B cell (primary cell): ENCODE measurements around the gene CCL19. TPM values are rescaled to one million over a fixed set of nuclear protein-coding genes. Genes with fewer than 3 reads are reported as not detected.
A peak's percentile ranks its signal among the peaks of the same experiment; 100 is the strongest.

Experiments used
- ATAC-seq: fragments of 200-7000 bp; cut with Tn5 transposase; one replicate; pipeline ENCODE4 v1.10.0; 2021; ENCODE audit warnings: low read depth, mild to moderate bottlenecking, moderate number of reproducible peaks, moderate library complexity
- CTCF ChIA-PET: fragments of 350-600 bp; sonication (Branson Sonifier 250); formaldehyde crosslinking; loops from one replicate; lab custom pipeline; 2021; ENCODE audit warnings: antibody characterized with exemption, inconsistent platforms; lab: Charles Lee
- POLR2A ChIA-PET: fragments of 350-600 bp; sonication (Branson Sonifier 250); formaldehyde crosslinking; loops from one replicate; lab custom pipeline; 2021; ENCODE audit warnings: antibody characterized with exemption; lab: Charles Lee
- DNase-seq: peaks from one replicate; pipeline ENCODE4 v3.0.0; 2013
- H2AFZ ChIP-seq: 2 replicates; pipeline ENCODE4 v1.6.1; 2012; ENCODE audit warnings: mild to moderate bottlenecking, low read depth, low read length; ENCODE audit not compliant: insufficient read depth, poor library complexity, severe bottlenecking
- H3K27ac ChIP-seq, 2 donors: 1 replicate in 1 of 2; 2 replicates in 1 of 2; pipeline ENCODE4 v1.5.1; 2012 to 2013; ENCODE audit warnings: low read length in 2 of 2, mild to moderate bottlenecking in 2 of 2, moderate library complexity in 1 of 2
- H3K27me3 ChIP-seq, 4 experiments: fragments of 200-600 bp in 1 of 4; sonication (generic) in 1 of 4; replicated peaks in 1 of 4; 1 replicate in 2 of 4; 2 replicates in 2 of 4; pipeline versions ENCODE4 v1.6.1 to v1.7.0; 2013 to 2016; ENCODE audit warnings: low read length in 3 of 4, mild to moderate bottlenecking in 2 of 4, mixed read lengths in 1 of 4, moderate library complexity in 1 of 4; ENCODE audit not compliant: insufficient read depth in 4 of 4, control insufficient read depth in 3 of 4; ENCODE audit errors: control extremely low read depth in 1 of 4
- H3K36me3 ChIP-seq, 2 experiments: replicated peaks in 1 of 2; 1 replicate in 1 of 2; 2 replicates in 1 of 2; pipeline versions ENCODE4 v1.6.1 to v1.7.1; 2013; ENCODE audit warnings: low read length in 1 of 2; ENCODE audit not compliant: insufficient read depth in 2 of 2, control insufficient read depth in 1 of 2; ENCODE audit errors: control extremely low read depth in 1 of 2, extremely low read depth in 1 of 2
- H3K4me1 ChIP-seq, 2 donors: fragments of 200-600 bp in 1 of 2; sonication (generic) in 1 of 2; 1 replicate in 1 of 2; 2 replicates in 1 of 2; pipeline versions ENCODE4 v1.5.1 to v1.6.1; 2013 to 2017; ENCODE audit warnings: low read length in 2 of 2; ENCODE audit not compliant: control insufficient read depth in 2 of 2, insufficient read depth in 2 of 2
- H3K4me2 ChIP-seq: replicated peaks from 2 replicates; pipeline ENCODE3; 2012; ENCODE audit warnings: mild to moderate bottlenecking, low read depth, low read length; ENCODE audit not compliant: poor library complexity, severe bottlenecking
- H3K4me3 ChIP-seq, 5 experiments: fragments of 200-600 bp in 1 of 5; sonication (generic) in 1 of 5; 1 replicate in 3 of 5; 2 replicates in 2 of 5; pipeline versions ENCODE4 v1.5.1 to v1.7.0; 2011 to 2016; ENCODE audit warnings: low read length in 4 of 5, mild to moderate bottlenecking in 4 of 5, low read depth in 2 of 5, control low read depth in 1 of 5, moderate library complexity in 1 of 5; ENCODE audit not compliant: insufficient read depth in 1 of 5; ENCODE audit errors: control extremely low read depth in 1 of 5, extremely low read depth in 1 of 5
- H3K79me2 ChIP-seq: fragments of 200-600 bp; sonication (generic); one replicate; pipeline ENCODE4 v1.6.0; 2016; ENCODE audit warnings: low read length; ENCODE audit not compliant: control insufficient read depth, insufficient read depth
- H3K9ac ChIP-seq: fragments of 200-600 bp; sonication (generic); 2 replicates; pipeline ENCODE4 v1.6.1; 2017; ENCODE audit warnings: mild to moderate bottlenecking, low read length, moderate library complexity
- H3K9me3 ChIP-seq, 3 donors: one replicate each; pipeline versions ENCODE4 v1.6.1 to v1.7.1; 2013; ENCODE audit warnings: low read length in 2 of 3; ENCODE audit not compliant: control insufficient read depth in 2 of 3, insufficient read depth in 1 of 3; ENCODE audit errors: control extremely low read depth in 1 of 3
- H4K20me1 ChIP-seq: 2 replicates; pipeline ENCODE4 v1.6.0; 2012; ENCODE audit warnings: mild to moderate bottlenecking, low read length; ENCODE audit not compliant: insufficient read depth, control insufficient read depth, poor library complexity, severe bottlenecking
- H3K27ac Mint-ChIP-seq: one replicate; pipeline ENCODE4 v1.8.0; 2021; ENCODE audit warnings: mixed read lengths
- H3K27me3 Mint-ChIP-seq: one replicate; pipeline ENCODE4 v1.8.0; 2021; ENCODE audit warnings: mixed read lengths
- H3K4me1 Mint-ChIP-seq: one replicate; pipeline ENCODE4 v1.8.0; 2021; ENCODE audit warnings: mixed read lengths
- H3K4me3 Mint-ChIP-seq: one replicate; pipeline ENCODE4 v1.8.0; 2021; ENCODE audit warnings: mixed read lengths
- H3K9me3 Mint-ChIP-seq: one replicate; pipeline ENCODE4 v1.8.0; 2022; ENCODE audit warnings: mixed read lengths; ENCODE audit not compliant: insufficient read depth
- CTCF ChIP-seq: fragments of 200-600 bp; IDR thresholded peaks from one replicate; pipeline ENCODE4 v1.8.0; 2022; ENCODE audit warnings: antibody characterized with exemption, mild to moderate bottlenecking
- EZH2 ChIP-seq: IDR thresholded peaks from 2 replicates; pipeline ENCODE4 v1.6.1; 2012; ENCODE audit warnings: borderline replicate concordance, low read depth, mild to moderate bottlenecking, moderate library complexity, low read length; ENCODE audit not compliant: insufficient read depth, poor library complexity, severe bottlenecking
- WGBS: methylation state at CpG from one replicate; pipeline ENCODE4 v1.1.5; 2013; ENCODE audit warnings: missing lambda C conversion rate; ENCODE audit not compliant: insufficient coverage; 5-methylcytosine and 5-hydroxymethylcytosine counted together
- intact Hi-C: fragments of 100-400 bp; cut with micrococcal nuclease; formaldehyde crosslinking; loops from one replicate; pipeline ENCODE4 v1.10.0; 2022
- polyA plus RNA-seq: library from polyadenylated mRNA; depleted of rRNA; stranded (reverse); fragments of >200 nt; gene quantifications from 2 replicates; pipeline ENCODE4 v1.2.3, GENCODE V29; 2012
- total RNA-seq, 2 donors: library from RNA; stranded (reverse); fragments of 120-200 nt in 1 of 2; gene quantifications; 1 replicate in 1 of 2; 2 replicates in 1 of 2; pipeline versions ENCODE4 v1.2.3 to v1.2.4, GENCODE V29; 2013 to 2022

CCL19 gene
- total and polyA plus RNA-seq, 2 donors (not counting 1 experiment from before 2014, with no cell fraction given), result not detected

GRCh38 chr9:34650816-34651215 lies 40.3 kb downstream of the CCL19 start:
- Histone ChIP-seq H3K36me3 (peaks cover 0 to 18% of the 10 kb centered on the region in 2 experiments), H3K79me2 (peaks cover 19% of the 10 kb centered on the region), H3K9me3 (no peaks in the 10 kb centered on the region), H4K20me1 (peaks cover 14% of the 10 kb centered on the region), H3K4me2 (no peak overlapping the region), H3K27ac (no peak overlapping the region), H3K4me1 (peaks cover 16 to 17% of the 10 kb centered on the region in 2 donors), H3K27me3 (no peaks in the 10 kb centered on the region), H3K9ac (no peak overlapping the region), H2AFZ (no peak overlapping the region), H3K4me3 (no peak overlapping the region)
- Mint-ChIP-seq H3K27ac (no peak overlapping the region), H3K27me3 (peaks cover 3% of the 10 kb centered on the region), H3K4me3 (no peak overlapping the region), H3K4me1 (peaks cover 39% of the 10 kb centered on the region), H3K9me3 (no peaks in the 10 kb centered on the region)
- POLR2A ChIA-PET, result no interaction called here
- ATAC-seq (no peak), DNase-seq (no peak)
- no peak for TF ChIP-seq EZH2
- TF ChIP-seq CTCF, result no peak
- CTCF ChIA-PET, result no interaction called here
- intact Hi-C loops, result no loop called here
- 100% methylated on average over 4 of the region's 5 CpGs for WGBS

DNA sequence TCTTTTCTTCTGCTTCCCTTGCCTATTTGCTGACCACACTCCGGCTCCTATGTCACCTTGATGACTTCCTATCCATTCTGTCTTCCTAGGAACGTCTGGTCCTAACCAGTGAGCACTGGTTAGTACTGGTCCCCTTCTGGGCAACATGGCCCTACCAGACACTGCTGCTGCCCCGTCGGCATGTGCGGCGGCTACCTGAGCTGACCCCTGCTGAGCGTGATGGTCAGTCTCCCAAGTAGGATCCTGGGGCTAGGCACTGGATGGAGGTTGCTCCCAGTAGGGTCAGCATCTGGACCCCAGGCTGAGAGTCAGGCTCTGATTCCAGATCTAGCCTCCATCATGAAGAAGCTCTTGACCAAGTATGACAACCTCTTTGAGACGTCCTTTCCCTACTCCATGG lies 42.4 kb downstream of the CCL19 start:
- H3K4me1 ChIP-seq, result peaks cover 16 to 17% of the 10 kb centered on the region in 2 donors
- no peak overlapping the region for H3K27ac ChIP-seq
- Mint-ChIP-seq H3K4me1 (peaks cover 39% of the 10 kb centered on the region), H3K27me3 (no peaks in the 10 kb centered on the region), H3K4me3 (peak overlapping the region; percentile 44), H3K9me3 (no peaks in the 10 kb centered on the region), H3K27ac (no peak overlapping the region)
- H2AFZ ChIP-seq, result no peak overlapping the region
- ChIA-PET CTCF (interaction anchor here (0.9 to 3.3 kb wide), 4 partner anchors 11 to 54 kb away, joined by 3 to 36 read pairs (median 26); partner anchors contain the start of genes CCL27 and SIGMAR1), POLR2A (no interaction called here)
- intact Hi-C loops, result no loop called here
- H3K36me3 ChIP-seq, result peaks cover 0 to 18% of the 10 kb centered on the region in 2 experiments
- H4K20me1 ChIP-seq, result peaks cover 14% of the 10 kb centered on the region
- ATAC-seq, result no peak
- no peaks in the 10 kb centered on the region for H3K27me3 ChIP-seq
- WGBS, result 96% methylated on average over 8 of the region's 8 CpGs
- TF ChIP-seq CTCF, result no peak
- peaks cover 19% of the 10 kb centered on the region for H3K79me2 ChIP-seq
- H3K4me2 ChIP-seq, result no peak overlapping the region
- no peak overlapping the region for H3K9ac ChIP-seq
- no peaks in the 10 kb centered on the region for H3K9me3 ChIP-seq
- no peak for DNase-seq
- H3K4me3 ChIP-seq, result no peak overlapping the region
